Measurements from ENCODE around the gene PLS1.
"Not testable (repeated sequence)": the region's sequence is repeated elsewhere in the genome, so short reads cannot be mapped to it uniquely, and the experiment has no call there.

PLS1 gene

GRCh38 chr3:142580061-142580423, 16.2 kb upstream of the PLS1 start:
- in situ Hi-C loops (cut with HindIII; ENCODE audit: low sequenced_read_pairs) = loop anchor here (25.0 kb wide), 1 partner anchor 432 kb away; the partner anchor contains the start of gene U2SURP
- DNase-seq (ENCODE audit: low read depth) = no peak
- no peak for TF ChIP-seq CTCF (IDR thresholded peaks at IDR 0.05; ENCODE audit: low read depth, low read length, missing control alignments)
- H3K4me3 ChIP-seq (ENCODE audit: low read depth, low read length) = no peak overlapping the region

GRCh38 chr3:142581070-142581469, 15.1 kb upstream of the PLS1 start:
- not testable (repeated sequence) for H3K4me3 ChIP-seq (ENCODE audit: low read depth, low read length); DNase-seq (ENCODE audit: low read depth)
- in situ Hi-C loops (cut with HindIII; ENCODE audit: low sequenced_read_pairs) = loop anchor here (25.0 kb wide), 1 partner anchor 431 kb away; the partner anchor contains the start of gene U2SURP

GRCh38 chr3:142586803-142587406, 9.3 kb upstream of the PLS1 start:
- in situ Hi-C loops (cut with HindIII; ENCODE audit: low sequenced_read_pairs) = loop anchor here (25.0 kb wide), 1 partner anchor 425 kb away; the partner anchor contains the start of gene U2SURP
- H3K4me3 ChIP-seq (ENCODE audit: low read depth, low read length) = no peak overlapping the region
- DNase-seq (ENCODE audit: low read depth) = peak; percentile 70
- TF ChIP-seq CTCF (IDR thresholded peaks at IDR 0.05; ENCODE audit: low read depth, low read length, missing control alignments) = peak; percentile 60

GRCh38 chr3:142588703-142589102, 7.5 kb upstream of the PLS1 start:
- H3K4me3 ChIP-seq (ENCODE audit: low read depth, low read length) = no peak overlapping the region
- in situ Hi-C loops (cut with HindIII; ENCODE audit: low sequenced_read_pairs) = loop anchor here (25.0 kb wide), 1 partner anchor 424 kb away; the partner anchor contains the start of gene U2SURP
- DNase-seq (ENCODE audit: low read depth) = no peak
- no peak for TF ChIP-seq CTCF (IDR thresholded peaks at IDR 0.05; ENCODE audit: low read depth, low read length, missing control alignments)

- in situ Hi-C loops (cut with HindIII; ENCODE audit: low sequenced_read_pairs) = loop anchor here (25.0 kb wide), 1 partner anchor 420 kb away; the partner anchor contains the start of gene U2SURP
- not testable (repeated sequence) for DNase-seq (ENCODE audit: low read depth); H3K4me3 ChIP-seq (ENCODE audit: low read depth, low read length)
Observed at GRCh38 chr3:142592268-142592667, 3.9 kb upstream of the PLS1 start.

GRCh38 chr3:142595141-142595540, 1.1 kb upstream of the PLS1 start:
- TF ChIP-seq CTCF (IDR thresholded peaks at IDR 0.05; ENCODE audit: low read depth, low read length, missing control alignments) = no peak
- H3K4me3 ChIP-seq (ENCODE audit: low read depth, low read length) = no peak overlapping the region
- no peak for DNase-seq (ENCODE audit: low read depth)
- in situ Hi-C loops (cut with HindIII; ENCODE audit: low sequenced_read_pairs) = loop anchor here (25.0 kb wide), 1 partner anchor 417 kb away; the partner anchor contains the start of gene U2SURP

GRCh38 chr3:142595581-142595950, 627 bp upstream of the PLS1 start:
- peak; percentile 86 for DNase-seq (ENCODE audit: low read depth)
- peak overlapping the region; percentile 76 for H3K4me3 ChIP-seq (ENCODE audit: low read depth, low read length)
- in situ Hi-C loops (cut with HindIII; ENCODE audit: low sequenced_read_pairs) = loop anchor here (25.0 kb wide), 1 partner anchor 417 kb away; the partner anchor contains the start of gene U2SURP
- TF ChIP-seq CTCF (IDR thresholded peaks at IDR 0.05; ENCODE audit: low read depth, low read length, missing control alignments) = no peak

All from astrocyte of the cerebellum (primary cell).